Ammon's horn (tissue), 1 donor: ENCODE measurements around the gene SPANXB1.
"Not testable (repeated sequence)": the region's sequence is repeated elsewhere in the genome, so short reads cannot be mapped to it uniquely, and the experiment has no call there.

ENCODE experiments used
- DNase-seq: peaks from one replicate; pipeline ENCODE4 v3.0.0-alpha.2; 2016; ENCODE audit warnings: low spot score

The SPANXB1 gene

GRCh38 chrX:141002568-141002967 lies at the start of gene SPANXB1:
SPANXB1 (plus strand) TSS chrX:141002594; CDS start chrX:141002694, 100 bp downstream.
- not testable (repeated sequence) for DNase-seq

GRCh38 chrX:140967036-140967435 lies 35.4 kb upstream of the SPANXB1 start:
- DNase-seq = no peak

- no peak for DNase-seq
These were observed 31.1 kb upstream of the SPANXB1 start for GRCh38 chrX:140971099-140971795.

GRCh38 chrX:140975472-140975871 lies 26.9 kb upstream of the SPANXB1 start:
- no peak for DNase-seq

- DNase-seq = no peak
These were observed 22.1 kb upstream of the SPANXB1 start for GRCh38 chrX:140980271-140980670.

GRCh38 chrX:140983730-140984129 lies 18.7 kb upstream of the SPANXB1 start:
- no peak for DNase-seq

GRCh38 chrX:141005243-141005642 lies 2.8 kb downstream of the SPANXB1 start:
- not testable (repeated sequence) for DNase-seq

GRCh38 chrX:141044246-141044645 lies 41.9 kb downstream of the SPANXB1 start:
- not testable (repeated sequence) for DNase-seq

- DNase-seq = not testable (repeated sequence)
These were observed 47.5 kb downstream of the SPANXB1 start for GRCh38 chrX:141049878-141050277.

- not testable (repeated sequence) for DNase-seq
These were observed 49.7 kb downstream of the SPANXB1 start for GRCh38 chrX:141052098-141052497.
